Stimulated activated CD8-positive, alpha-beta memory T cell treated with anti-CD3 and anti-CD28 coated beads, Interleukin-12 subunit alpha, Interleukin-12 subunit beta, amount 100 ng/mL, for 1 hour (primary cell): ENCODE results near the gene CATSPERE.
"Not testable (repeated sequence)": the region's sequence is repeated elsewhere in the genome, so short reads cannot be mapped to it uniquely, and the experiment has no call there.

Source experiments
- DNase-seq: peaks from one replicate; pipeline ENCODE4 v3.0.0-alpha.2; 2020; ENCODE audit warnings: low read depth

CATSPERE gene

GRCh38 chr1:244448279-244449036 lies 12.6 kb upstream of the CATSPERE start:
- no peak for DNase-seq

GRCh38 chr1:244449936-244450508 lies 11.1 kb upstream of the CATSPERE start:
- DNase-seq: no peak

- peak; percentile 30 for DNase-seq
Observed at GRCh38 chr1:244450597-244451538, 10.2 kb upstream of the CATSPERE start.

- no peak for DNase-seq
Observed at GRCh38 chr1:244451539-244451950, 9.5 kb upstream of the CATSPERE start, which contains the start of gene ADSS2. ADSS2 (minus strand) TSS chr1:244451909; CDS start chr1:244451817, 92 bp downstream.

GRCh38 chr1:244451951-244452795 lies 8.9 kb upstream of the CATSPERE start:
- DNase-seq: peak; percentile 99

GRCh38 chr1:244454412-244454811 lies 6.7 kb upstream of the CATSPERE start:
- DNase-seq: no peak

DNA sequence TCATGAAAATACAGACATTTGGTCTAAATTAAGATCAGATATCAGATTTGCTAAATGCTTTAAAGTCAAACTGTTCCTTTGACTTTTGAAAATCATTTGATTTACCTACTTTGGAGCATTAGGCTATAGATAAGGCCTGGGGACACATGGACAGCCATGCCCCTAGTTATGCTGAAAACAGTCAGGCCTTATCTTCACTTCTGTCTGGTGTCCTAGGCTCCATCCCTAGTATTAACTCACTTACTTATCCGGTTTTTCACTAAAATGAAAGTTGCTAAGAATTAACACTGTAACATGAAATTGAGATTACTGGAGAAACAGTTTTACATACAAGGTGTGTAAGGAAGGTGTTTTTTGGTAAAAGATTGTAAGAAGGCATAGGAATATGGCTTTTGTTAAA lies 4.5 kb upstream of the CATSPERE start:
- no peak for DNase-seq

GRCh38 chr1:244458781-244459180 lies 2.3 kb upstream of the CATSPERE start:
- no peak for DNase-seq

GRCh38 chr1:244460197-244460596 lies 876 bp upstream of the CATSPERE start:
- no peak for DNase-seq

DNA sequence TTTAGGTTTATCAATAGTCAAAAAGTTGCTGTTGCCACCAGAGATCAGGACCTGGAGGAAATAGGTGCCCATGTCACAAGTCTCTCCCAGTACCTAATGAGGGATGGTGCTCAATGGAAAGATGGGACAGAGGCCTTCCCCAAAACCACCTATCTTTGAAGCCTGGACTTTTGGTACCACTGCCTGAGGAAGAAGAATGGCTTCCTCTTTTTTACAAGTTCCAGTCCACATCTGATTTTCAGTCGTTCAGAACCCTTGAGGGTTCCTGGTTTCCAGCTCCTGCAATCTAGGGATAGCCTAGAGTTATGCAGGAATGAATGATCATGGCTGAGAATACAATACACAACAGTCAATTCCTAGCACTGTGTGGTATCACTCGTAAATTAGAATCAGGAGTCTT lies 5.7 kb downstream of the CATSPERE start:
- DNase-seq: no peak

DNA sequence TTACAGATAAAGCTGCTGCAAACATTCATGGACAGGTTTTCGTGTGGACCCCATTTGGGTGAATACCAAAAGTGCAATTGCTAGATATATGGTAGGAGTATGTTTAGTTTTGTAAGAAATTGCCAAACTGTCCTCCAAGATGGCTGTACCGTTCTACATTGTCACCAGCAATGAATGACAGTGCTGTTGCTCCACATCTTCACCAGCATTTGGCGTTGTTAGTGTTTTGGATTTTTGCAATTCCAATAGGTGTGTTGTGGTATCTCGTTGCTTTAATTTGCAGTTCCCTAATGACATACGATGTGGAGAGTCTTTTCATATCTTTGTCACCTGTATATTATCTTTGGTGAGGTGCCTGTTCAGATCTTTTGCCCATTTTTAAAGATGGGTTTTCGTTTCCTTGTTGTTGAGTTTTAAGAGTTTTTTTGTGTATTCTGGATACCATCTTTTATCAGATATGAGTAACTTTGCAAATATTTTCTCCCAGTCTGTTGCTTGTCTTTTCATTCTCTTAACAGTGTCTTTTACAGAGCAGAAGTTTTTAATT lies 12.1 kb downstream of the CATSPERE start:
- DNase-seq: no peak

- not testable (repeated sequence) for DNase-seq
Observed at GRCh38 chr1:244484971-244485370, 23.9 kb downstream of the CATSPERE start.

DNA sequence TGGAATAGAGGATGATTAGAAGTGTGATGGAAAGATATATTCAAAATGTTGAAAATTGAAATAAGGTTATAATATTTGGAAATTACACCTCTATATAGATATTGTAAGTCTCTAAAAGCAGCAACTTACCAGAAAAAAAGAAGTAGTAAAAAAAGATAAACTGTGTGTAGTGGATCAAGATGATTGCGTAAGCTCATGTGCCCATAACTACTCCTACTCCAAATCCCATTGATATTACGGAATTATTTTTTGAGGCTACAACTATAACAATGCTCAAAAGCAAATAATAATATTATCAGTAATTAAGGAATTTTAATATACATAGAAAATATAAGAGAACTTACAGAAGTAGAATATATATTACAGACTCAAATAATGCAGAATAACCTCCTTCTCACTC lies 33.6 kb downstream of the CATSPERE start:
- no peak for DNase-seq

DNA sequence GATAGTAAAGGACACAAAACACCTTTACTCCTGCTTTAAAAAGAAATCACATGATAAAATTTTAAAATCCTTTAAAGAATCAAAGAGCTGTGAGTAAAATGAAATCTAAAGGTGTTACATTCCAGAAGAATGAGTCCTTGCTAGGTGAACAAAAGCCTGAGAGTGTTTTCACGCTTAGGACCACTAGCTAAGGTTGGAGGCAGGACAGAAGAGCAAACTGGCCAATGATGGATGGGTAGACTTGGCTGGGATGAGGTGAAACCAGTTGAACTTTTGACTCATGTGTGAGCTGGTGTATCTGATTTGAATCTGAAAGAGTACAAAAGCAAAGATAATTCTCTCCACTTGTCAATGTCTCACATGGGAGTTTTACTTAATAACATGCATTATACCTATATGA lies 35.1 kb downstream of the CATSPERE start:
- DNase-seq: no peak

GRCh38 chr1:244497805-244498204 lies 36.7 kb downstream of the CATSPERE start:
- no peak for DNase-seq

DNA sequence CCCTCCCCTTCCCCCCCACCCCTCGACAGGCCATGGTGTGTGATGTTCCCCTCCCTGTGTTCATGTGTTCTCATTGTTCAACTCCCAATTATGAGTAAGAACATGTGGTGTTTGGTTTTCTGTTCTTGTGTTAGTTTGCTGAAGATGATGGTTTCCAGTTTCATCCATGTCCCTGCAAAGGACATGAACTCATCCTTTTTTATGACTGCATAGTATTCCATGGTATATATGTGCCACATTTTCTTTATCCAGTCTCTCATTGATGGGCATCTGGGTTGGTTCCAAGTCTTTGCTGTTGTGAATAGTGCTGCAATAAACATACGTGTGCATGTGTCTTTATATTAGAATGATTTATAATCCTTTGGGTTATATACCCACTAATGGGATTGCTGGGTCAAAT lies 38.4 kb downstream of the CATSPERE start:
- DNase-seq: not testable (repeated sequence)

GRCh38 chr1:244500515-244500914 lies 39.4 kb downstream of the CATSPERE start:
- DNase-seq: not testable (repeated sequence)

- no peak for DNase-seq
Observed at GRCh38 chr1:244502630-244503029, 41.6 kb downstream of the CATSPERE start.

GRCh38 chr1:244513493-244513892 lies 52.4 kb downstream of the CATSPERE start:
- DNase-seq: no peak

DNA sequence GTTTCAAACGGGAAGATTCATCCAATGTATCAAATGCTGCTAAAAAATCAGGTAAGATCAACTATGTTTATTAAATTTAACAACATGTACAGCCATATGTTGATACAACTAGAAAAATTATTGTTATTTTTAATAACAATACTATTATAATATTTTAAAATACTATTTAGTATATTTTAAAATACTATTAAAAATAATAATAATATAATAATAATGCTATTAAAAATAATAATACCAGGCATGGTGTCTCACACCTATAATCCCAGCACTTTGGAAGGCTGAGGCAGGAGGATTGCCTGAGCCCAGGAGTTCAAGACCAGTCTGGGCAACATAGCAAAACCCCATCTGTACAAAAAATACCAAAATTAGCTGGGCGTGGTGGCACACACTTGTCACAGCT lies 54.6 kb downstream of the CATSPERE start:
- no peak for DNase-seq

DNA sequence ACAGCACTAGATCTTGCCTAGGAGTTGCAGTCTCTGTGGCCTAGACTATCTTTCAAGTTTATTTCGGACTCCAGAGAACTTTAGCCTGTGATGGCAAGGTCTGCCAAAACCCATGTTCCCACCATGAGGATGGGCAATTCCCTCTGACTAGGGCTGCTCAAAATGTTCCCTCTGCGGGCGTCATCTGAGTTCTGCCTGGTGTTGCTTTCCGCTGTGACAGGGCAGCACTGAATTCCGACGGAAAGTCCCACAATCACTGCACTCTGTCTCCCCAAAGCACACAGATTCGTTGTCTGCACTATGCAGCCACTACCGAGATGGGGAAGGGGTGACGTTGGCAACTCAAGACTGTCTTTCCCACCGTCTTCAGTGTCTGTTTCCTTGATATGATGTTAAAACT lies 75.2 kb downstream of the CATSPERE start:
- no peak for DNase-seq
